Fibroblast of pulmonary artery (primary cell): ENCODE measurements around the gene TXNDC5.

Experiments
- DNase-seq: peaks from one replicate; pipeline ENCODE4 v3.0.0-alpha.2; 2010; ENCODE audit warnings: low read depth
- H3K4me3 ChIP-seq: replicated peaks from 2 replicates; pipeline ENCODE4 v1.5.1; 2011; ENCODE audit warnings: low read depth, mild to moderate bottlenecking, control low read depth, low read length, moderate library complexity
- CTCF ChIP-seq: IDR thresholded peaks from 2 replicates; pipeline ENCODE4 v1.5.1; 2011; ENCODE audit warnings: mild to moderate bottlenecking, control low read depth, low read length, inconsistent platforms; ENCODE audit errors: missing control alignments

The TXNDC5 gene

DNA sequence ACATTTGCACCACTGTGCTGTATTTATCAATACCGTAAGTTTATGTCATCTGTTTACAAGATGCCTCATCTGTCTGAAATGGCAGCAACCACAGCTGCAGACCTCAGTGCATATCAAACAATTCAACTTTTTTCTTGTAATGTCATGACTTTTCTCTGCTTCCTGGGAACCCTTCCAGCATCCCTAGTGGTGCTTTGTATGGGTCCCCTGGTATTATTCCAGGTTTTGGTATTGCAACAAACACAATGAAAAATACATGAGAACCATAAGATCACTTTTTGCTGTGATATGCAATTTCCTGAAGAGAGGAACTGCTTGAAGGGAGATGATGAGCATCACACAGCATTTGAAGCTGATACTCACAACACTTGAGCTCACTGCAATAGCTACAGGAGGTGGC lies 12.0 kb upstream of the TXNDC5 start:
- DNase-seq, result peak; percentile 91
- TF ChIP-seq CTCF, result peak; percentile 17
- no peak overlapping the region for H3K4me3 ChIP-seq

DNA sequence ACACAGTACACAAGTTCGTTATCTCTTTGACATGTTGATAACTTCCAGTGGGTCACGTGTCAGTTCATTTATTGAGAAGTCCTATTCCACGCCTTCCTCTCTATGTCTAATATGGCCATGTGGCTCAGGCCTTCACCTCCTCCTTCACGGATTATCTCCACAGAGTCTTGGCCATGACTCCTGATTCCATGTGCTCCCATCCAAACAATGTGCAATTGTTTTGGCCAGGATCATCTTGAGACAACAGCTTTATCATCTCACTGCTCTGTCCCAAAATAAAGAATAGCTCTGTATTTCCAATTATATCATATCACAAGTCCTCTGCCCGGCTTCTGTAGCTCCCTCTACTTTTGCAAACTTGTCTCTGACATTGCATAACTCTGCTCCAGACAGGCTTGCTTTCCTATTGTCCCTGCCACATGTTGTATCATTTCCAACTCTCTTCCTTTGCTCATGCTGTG lies 11.1 kb upstream of the TXNDC5 start:
- no peak overlapping the region for H3K4me3 ChIP-seq
- peak; percentile 79 for DNase-seq
- no peak for TF ChIP-seq CTCF

DNA sequence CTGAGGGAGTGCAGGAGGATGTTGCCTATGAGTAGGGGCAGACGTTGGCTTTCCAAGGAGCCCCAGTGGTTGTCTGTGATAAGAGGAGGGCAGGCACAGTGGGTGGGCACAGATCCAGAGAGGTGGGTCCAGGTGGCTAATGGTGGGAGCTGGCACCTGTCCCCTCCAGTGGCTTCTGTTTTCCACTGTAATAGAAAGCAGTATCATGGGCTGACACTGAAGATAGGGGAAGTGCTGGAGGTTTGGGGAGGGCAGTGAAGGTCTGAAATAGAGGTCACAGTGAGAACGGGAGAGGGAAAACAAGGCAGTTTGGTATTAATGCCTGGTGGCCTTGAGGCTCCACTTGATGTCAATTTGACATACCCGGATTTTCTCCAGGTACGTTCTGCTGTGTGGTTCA lies 10.5 kb upstream of the TXNDC5 start:
- no peak overlapping the region for H3K4me3 ChIP-seq
- no peak for TF ChIP-seq CTCF
- no peak for DNase-seq

DNA sequence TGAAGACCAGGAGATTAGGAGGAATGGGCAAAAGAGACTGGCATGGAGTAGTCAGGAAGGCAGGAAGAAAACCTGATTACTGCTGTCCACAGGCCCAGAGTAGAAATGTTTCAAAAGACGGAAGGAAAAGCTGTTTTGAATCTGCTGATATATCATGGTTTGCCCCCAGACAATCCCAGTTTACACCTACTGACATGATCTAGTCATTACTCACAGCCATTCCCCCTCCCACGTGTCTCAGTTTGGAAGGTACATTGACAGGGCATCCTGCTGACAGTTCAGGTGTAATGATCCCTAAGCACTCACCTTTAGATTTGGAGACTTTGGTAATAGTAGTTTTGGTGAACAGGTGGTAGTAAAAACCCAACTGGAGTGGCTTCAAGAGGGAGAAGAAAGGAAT lies 9.8 kb upstream of the TXNDC5 start:
- H3K4me3 ChIP-seq, result no peak overlapping the region
- TF ChIP-seq CTCF, result no peak
- DNase-seq, result no peak

DNA sequence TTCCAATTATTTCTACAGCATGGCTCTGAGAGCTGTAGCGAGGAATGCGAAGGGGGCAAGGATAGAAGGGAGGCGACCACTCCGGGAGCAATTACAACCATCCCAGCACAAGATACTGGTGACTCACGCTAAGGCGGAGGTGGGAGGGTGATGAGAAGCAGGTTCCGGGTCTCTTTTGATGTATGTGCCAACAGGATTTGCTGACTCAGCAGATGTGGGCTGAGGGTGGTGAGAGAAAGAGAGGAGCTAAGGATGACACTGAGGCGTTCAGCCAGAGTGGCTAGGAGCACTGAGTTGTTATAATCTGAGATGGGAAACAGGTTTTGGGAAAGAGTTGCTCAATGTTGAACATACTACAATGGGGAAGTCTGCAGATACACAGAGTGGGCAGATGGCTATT lies 9.3 kb upstream of the TXNDC5 start:
- H3K4me3 ChIP-seq, result no peak overlapping the region
- no peak for TF ChIP-seq CTCF
- DNase-seq, result peak; percentile 90

GRCh38 chr6:7918403-7918802 lies 7.8 kb upstream of the TXNDC5 start:
- no peak overlapping the region for H3K4me3 ChIP-seq
- no peak for DNase-seq
- TF ChIP-seq CTCF, result no peak

GRCh38 chr6:7917729-7918128 lies 7.1 kb upstream of the TXNDC5 start:
- no peak for TF ChIP-seq CTCF
- H3K4me3 ChIP-seq, result no peak overlapping the region
- DNase-seq, result no peak
